ENCODE data around the gene FAM3D.

The FAM3D gene

GRCh38 chr3:58597770-58598310 lies 68.7 kb downstream of the FAM3D start:
- DNase-seq (ENCODE audit: low read depth), result no peak
- TF ChIP-seq, protein P1, sequence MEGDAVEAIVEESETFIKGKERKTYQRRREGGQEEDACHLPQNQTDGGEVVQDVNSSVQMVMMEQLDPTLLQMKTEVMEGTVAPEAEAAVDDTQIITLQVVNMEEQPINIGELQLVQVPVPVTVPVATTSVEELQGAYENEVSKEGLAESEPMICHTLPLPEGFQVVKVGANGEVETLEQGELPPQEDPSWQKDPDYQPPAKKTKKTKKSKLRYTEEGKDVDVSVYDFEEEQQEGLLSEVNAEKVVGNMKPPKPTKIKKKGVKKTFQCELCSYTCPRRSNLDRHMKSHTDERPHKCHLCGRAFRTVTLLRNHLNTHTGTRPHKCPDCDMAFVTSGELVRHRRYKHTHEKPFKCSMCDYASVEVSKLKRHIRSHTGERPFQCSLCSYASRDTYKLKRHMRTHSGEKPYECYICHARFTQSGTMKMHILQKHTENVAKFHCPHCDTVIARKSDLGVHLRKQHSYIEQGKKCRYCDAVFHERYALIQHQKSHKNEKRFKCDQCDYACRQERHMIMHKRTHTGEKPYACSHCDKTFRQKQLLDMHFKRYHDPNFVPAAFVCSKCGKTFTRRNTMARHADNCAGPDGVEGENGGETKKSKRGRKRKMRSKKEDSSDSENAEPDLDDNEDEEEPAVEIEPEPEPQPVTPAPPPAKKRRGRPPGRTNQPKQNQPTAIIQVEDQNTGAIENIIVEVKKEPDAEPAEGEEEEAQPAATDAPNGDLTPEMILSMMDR (conservative IDR thresholded peaks at IDR 0.05; ENCODE audit: low read depth, low read length), result no peak
- no peak overlapping the region for H3K4me3 ChIP-seq (ENCODE audit: low read length)

DNA sequence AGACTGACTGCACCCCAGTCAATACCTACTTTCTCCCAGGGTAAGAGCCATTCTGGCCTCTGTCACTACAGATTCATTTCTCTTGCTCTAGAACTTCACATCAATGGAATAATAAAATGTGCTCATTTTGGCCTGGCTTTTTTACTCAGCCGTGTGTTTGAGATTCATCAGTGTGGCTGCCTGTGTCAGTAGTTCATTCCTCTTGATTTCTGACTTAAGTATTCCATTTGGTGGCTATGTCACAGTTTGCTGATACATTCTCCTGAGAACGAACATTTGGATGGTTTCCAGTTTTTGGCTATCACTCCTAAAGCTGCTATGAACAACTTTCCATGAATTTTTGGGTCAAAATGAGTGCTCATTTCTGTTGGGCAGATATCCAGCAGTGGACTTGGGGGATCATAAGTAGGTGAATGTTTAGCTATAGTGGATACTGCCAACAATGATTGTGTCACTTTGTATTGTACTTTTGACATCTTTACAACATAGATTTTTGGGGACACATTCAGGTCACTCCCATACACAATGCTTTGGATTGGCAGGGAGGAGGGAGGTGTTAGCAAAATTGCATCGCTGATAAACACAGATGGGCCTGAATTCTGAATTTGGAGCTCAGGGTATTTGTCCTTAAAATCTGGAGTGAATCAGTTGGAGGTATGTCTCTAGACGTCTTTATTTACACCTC lies 69.6 kb downstream of the FAM3D start:
- TF ChIP-seq, protein P1 (conservative IDR thresholded peaks at IDR 0.05; ENCODE audit: low read depth, low read length), result no peak
- DNase-seq (ENCODE audit: low read depth), result no peak
- H3K4me3 ChIP-seq (ENCODE audit: low read length), result no peak overlapping the region

GRCh38 chr3:58594117-58594516 lies 72.5 kb downstream of the FAM3D start:
- TF ChIP-seq, protein P1 (conservative IDR thresholded peaks at IDR 0.05; ENCODE audit: low read depth, low read length), result no peak
- DNase-seq (ENCODE audit: low read depth), result no peak
- H3K4me3 ChIP-seq (ENCODE audit: low read length), result no peak overlapping the region

GRCh38 chr3:58591517-58592510 lies 74.8 kb downstream of the FAM3D start:
- no peak for DNase-seq (ENCODE audit: low read depth)
- TF ChIP-seq, protein P1 (conservative IDR thresholded peaks at IDR 0.05; ENCODE audit: low read depth, low read length), result no peak
- H3K4me3 ChIP-seq (ENCODE audit: low read length), result no peak overlapping the region

DNA sequence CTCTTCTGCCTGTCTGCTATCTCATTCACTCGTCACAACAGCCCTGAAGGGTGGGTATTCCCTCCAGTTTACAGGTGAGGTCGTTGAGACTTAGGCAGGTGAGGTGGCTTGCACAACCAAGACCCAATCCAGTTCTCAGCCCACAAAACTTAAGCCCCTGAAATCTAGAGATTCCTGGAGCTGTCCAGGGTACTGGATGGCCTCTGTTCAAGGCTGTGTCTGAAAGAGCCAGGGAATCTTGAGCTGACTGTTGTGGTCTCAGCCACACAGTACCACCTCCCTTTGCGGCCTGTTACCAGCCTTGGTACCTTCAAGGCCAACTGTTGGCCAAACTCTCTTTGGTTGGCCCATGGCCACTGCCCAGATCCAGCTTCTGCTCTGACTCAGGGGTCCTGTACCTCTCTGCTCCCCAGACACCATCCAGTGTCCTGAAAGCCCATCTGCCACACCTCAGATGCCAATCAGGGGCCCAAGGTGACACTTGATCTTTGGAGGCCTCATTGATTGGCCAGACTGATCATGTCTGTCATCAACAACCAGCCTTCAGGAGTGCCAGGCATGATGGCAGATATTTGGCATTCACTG lies 78.5 kb downstream of the FAM3D start:
- DNase-seq (ENCODE audit: low read depth), result no peak
- TF ChIP-seq, protein P1 (conservative IDR thresholded peaks at IDR 0.05; ENCODE audit: low read depth, low read length), result no peak
- H3K4me3 ChIP-seq (ENCODE audit: low read length), result no peak overlapping the region

GRCh38 chr3:58586776-58587192 lies 79.8 kb downstream of the FAM3D start:
- TF ChIP-seq, protein P1 (conservative IDR thresholded peaks at IDR 0.05; ENCODE audit: low read depth, low read length), result no peak
- DNase-seq (ENCODE audit: low read depth), result no peak
- H3K4me3 ChIP-seq (ENCODE audit: low read length), result no peak overlapping the region
